Measurements from ENCODE around the gene OR52E1.

OR52E1 gene

DNA sequence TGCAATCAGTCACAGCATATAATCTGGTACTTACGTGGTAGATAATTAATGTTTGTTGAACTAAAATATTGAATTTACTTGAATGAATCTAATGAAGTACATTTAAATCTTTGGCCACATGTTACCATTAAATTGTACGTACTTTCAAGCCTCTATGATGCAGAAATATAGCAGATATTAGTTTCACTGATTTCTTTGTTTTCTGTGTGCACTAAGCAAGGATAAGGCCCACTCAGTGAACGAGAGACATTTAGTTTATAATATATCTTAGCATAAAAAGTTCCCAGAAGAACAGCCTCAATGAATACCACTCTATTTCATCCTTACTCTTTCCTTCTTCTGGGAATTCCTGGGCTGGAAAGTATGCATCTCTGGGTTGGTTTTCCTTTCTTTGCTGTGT is at the start of gene OR52E1:
TSS of gene OR52E1 (plus strand) at position 301 of the 400 bp plus-strand sequence.
- no peak for DNase-seq (ENCODE audit: low read depth)
- in situ Hi-C loops (cut with HindIII; ENCODE audit: low sequenced_read_pairs): no loop called here
- TF ChIP-seq, protein P1, sequence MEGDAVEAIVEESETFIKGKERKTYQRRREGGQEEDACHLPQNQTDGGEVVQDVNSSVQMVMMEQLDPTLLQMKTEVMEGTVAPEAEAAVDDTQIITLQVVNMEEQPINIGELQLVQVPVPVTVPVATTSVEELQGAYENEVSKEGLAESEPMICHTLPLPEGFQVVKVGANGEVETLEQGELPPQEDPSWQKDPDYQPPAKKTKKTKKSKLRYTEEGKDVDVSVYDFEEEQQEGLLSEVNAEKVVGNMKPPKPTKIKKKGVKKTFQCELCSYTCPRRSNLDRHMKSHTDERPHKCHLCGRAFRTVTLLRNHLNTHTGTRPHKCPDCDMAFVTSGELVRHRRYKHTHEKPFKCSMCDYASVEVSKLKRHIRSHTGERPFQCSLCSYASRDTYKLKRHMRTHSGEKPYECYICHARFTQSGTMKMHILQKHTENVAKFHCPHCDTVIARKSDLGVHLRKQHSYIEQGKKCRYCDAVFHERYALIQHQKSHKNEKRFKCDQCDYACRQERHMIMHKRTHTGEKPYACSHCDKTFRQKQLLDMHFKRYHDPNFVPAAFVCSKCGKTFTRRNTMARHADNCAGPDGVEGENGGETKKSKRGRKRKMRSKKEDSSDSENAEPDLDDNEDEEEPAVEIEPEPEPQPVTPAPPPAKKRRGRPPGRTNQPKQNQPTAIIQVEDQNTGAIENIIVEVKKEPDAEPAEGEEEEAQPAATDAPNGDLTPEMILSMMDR (IDR thresholded peaks at IDR 0.05; ENCODE audit: low read depth, low read length, missing control alignments): no peak
- no peak within 1 kb of the TSS for H3K4me3 ChIP-seq (ENCODE audit: low read depth, low read length)

DNA sequence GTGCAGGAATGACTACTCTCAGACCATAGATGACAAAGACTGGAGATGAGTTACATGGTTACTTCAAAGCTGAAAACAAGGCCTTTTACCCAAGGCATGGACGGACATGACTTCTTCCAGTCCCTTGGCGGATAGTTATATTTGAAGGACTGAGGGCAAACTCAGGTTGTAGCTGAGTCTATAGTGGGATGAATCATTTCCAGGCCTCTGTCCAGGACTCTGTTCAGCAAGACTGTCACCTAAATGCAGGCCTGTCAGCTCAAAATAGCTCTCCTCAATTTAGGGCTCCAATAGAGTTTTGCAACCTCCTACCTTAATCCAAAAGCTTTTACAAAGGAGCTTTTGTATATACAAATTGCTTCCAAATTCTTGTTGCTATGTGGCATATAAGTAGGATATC is 47.4 kb upstream of the OR52E1 start:
- H3K4me3 ChIP-seq (ENCODE audit: low read depth, low read length): no peak overlapping the region
- TF ChIP-seq, protein P1 (IDR thresholded peaks at IDR 0.05; ENCODE audit: low read depth, low read length, missing control alignments): no peak
- no peak for DNase-seq (ENCODE audit: low read depth)
- in situ Hi-C loops (cut with HindIII; ENCODE audit: low sequenced_read_pairs): no loop called here

DNA sequence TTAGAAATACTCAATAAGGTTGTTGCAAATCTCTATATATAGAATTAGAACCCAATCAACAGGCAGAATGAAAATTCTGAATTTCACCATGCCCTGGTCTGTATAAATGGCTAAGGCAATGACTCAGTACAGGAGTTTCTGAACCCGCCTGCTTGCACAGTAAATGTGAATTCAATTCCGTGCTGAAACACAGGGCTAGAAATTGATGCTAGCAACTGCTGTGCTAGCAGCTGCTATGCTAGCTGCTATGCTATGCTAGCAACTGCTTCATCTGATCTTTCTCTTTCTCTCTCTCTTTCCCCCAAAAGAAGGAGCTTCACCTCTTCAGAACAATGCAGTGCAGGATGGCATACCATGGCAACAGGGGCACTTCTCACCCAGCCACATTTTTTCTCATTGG is 32.7 kb upstream of the OR52E1 start:
- no peak for DNase-seq (ENCODE audit: low read depth)
- TF ChIP-seq, protein P1 (IDR thresholded peaks at IDR 0.05; ENCODE audit: low read depth, low read length, missing control alignments): no peak
- in situ Hi-C loops (cut with HindIII; ENCODE audit: low sequenced_read_pairs): no loop called here
- H3K4me3 ChIP-seq (ENCODE audit: low read depth, low read length): no peak overlapping the region

DNA sequence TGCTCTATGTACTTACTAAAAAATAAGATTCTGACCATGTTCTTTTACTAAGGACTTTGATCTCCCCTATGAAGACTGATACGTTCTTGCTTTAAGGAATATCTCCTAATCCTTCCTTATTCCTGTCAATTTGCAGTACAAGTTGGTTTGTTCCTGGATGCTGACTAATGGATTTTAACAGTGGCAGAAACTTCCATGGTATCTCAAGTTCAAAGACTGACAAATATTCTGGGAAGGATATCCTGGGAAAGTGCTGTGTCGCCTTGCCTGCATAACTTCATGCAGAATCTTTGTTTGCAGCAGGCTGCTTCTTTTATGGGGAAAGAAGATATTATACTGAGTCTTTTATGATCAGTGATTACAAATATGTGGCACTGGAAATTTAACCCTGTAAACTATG is 31.4 kb upstream of the OR52E1 start:
- in situ Hi-C loops (cut with HindIII; ENCODE audit: low sequenced_read_pairs): no loop called here
- TF ChIP-seq, protein P1 (IDR thresholded peaks at IDR 0.05; ENCODE audit: low read depth, low read length, missing control alignments): no peak
- H3K4me3 ChIP-seq (ENCODE audit: low read depth, low read length): no peak overlapping the region
- DNase-seq (ENCODE audit: low read depth): no peak

DNA sequence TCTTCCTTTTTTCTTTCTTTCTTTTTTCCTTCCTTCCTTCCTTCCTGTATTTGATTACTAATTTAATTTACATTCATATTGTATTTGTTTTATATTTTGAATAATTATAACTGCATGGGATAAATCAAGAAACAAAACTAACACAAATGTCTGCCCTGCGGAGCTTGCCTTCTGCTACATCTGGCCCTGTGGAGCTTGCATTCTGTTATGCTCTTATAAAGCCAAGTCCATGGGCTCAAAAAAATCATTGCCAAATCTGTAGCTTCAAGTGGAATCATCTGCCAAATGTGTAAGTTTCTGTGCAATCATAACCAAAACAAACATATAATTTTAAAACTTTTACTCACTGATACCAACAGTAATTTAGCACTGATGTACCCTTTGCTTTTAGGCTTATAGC is 31.0 kb upstream of the OR52E1 start:
- in situ Hi-C loops (cut with HindIII; ENCODE audit: low sequenced_read_pairs): no loop called here
- H3K4me3 ChIP-seq (ENCODE audit: low read depth, low read length): no peak overlapping the region

DNA sequence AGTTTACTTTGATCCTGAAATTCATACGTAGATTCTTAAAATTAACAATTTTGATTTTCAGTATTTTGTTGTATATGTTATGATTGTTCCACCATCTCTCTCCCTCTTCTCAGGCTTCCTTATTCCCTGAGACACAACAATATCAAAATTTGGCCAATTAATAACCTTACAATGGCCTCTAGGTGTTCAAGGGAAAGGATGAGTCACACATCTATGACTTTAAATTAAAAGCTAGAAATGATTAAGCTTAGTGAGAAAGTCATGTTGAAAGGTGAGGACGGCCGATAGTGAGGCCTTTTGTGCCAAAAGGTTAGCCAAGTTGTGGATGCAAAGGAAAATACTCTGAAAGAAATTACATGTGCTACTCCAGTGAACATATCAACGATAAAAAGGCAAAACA is 28.5 kb upstream of the OR52E1 start:
- TF ChIP-seq, protein P1 (IDR thresholded peaks at IDR 0.05; ENCODE audit: low read depth, low read length, missing control alignments): no peak
- in situ Hi-C loops (cut with HindIII; ENCODE audit: low sequenced_read_pairs): no loop called here
- no peak for DNase-seq (ENCODE audit: low read depth)
- no peak overlapping the region for H3K4me3 ChIP-seq (ENCODE audit: low read depth, low read length)

More for the DNA sequence above, 31.0 kb upstream of the OR52E1 start:
- TF ChIP-seq, protein P1 (IDR thresholded peaks at IDR 0.05; ENCODE audit: low read depth, low read length, missing control alignments): no peak
- DNase-seq (ENCODE audit: low read depth): no peak

DNA sequence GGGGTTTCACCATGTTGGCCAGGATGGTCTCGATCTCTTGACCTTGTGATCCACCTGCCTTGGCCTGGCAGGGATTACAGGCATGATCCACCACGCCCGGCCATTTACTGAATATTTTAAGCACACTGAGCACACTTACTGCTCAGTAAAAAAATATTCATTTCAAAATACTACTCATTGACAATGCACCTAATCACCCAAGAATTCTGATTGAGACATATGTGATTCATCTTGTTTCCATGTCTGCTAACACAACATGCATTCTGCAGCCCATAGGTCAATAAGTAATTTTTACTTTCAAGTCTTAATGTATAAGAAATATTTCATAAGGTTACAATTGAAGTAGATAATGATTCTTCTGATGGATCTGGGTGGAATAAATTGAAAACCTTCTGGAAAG is 27.3 kb upstream of the OR52E1 start:
- DNase-seq (ENCODE audit: low read depth): no peak

More for the DNA sequence above, 27.3 kb upstream of the OR52E1 start:
- in situ Hi-C loops (cut with HindIII; ENCODE audit: low sequenced_read_pairs): no loop called here
- TF ChIP-seq, protein P1 (IDR thresholded peaks at IDR 0.05; ENCODE audit: low read depth, low read length, missing control alignments): no peak
- no peak overlapping the region for H3K4me3 ChIP-seq (ENCODE audit: low read depth, low read length)

Measured in astrocyte of the cerebellum (primary cell).